Measurements from ENCODE around the gene CRIP2.

The CRIP2 gene

GRCh38 chr14:105471297-105471821 lies 3.3 kb upstream of the CRIP2 start:
- peaks cover 7% of the 10 kb centered on the region for H3K4me1 ChIP-seq
- H3K9me3 ChIP-seq (ENCODE audit: control insufficient read depth, low read length): no peaks in the 10 kb centered on the region
- no peaks in the 10 kb centered on the region for H3K79me2 ChIP-seq
- H3K4me3 ChIP-seq (ENCODE audit: low read depth, low read length): no peak overlapping the region
- H3K36me3 ChIP-seq (ENCODE audit: control insufficient read depth, insufficient read depth, low read length): no peaks in the 10 kb centered on the region
- H3K27ac ChIP-seq: no peak overlapping the region
- no peak overlapping the region for H2AFZ ChIP-seq
- TF ChIP-seq CTCF (IDR thresholded peaks at IDR 0.05): no peak
- no peak overlapping the region for H3K9ac ChIP-seq
- no peak overlapping the region for H3K4me2 ChIP-seq (ENCODE audit: low read length)
- H3K27me3 ChIP-seq (ENCODE audit: control insufficient read depth, insufficient read depth, low read length): no peaks in the 10 kb centered on the region

DNA sequence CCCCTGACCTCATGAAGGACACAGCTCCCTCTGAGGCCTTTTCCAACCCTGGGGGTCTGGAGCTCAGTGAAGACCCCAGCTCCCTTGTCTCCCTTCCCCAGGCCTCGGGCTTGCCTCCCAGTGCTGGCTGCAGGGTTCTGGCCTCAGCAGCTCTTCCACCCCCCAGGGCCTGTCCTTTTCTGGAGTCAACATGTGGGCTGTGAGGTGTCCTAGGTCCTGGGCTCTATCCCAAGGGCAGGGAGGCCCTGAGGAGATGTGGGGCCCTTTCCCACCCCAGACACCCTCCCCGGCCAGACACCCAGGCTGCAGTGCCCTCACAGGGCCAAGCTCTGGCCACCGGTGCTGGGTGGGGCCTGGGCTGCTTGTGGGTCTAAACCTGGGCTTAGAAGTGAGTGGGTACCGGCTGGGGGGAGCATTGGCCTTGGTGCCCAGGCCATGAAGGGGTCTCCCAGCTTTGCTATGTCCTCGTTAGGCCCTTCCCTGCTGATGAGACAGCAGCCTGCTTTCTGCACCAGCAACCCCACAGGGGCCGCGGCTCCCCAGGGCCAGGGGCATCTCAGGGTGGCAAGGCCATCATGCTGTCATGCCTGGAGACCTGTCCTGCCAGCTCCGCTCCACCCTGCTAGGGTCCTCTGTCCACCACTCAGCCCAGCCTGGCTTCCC lies 2.7 kb upstream of the CRIP2 start:
- Histone ChIP-seq H3K4me3 (ENCODE audit: low read depth, low read length) (no peak overlapping the region), H3K9me3 (ENCODE audit: control insufficient read depth, low read length) (no peaks in the 10 kb centered on the region), H3K79me2 (no peaks in the 10 kb centered on the region), H3K27me3 (ENCODE audit: control insufficient read depth, insufficient read depth, low read length) (no peaks in the 10 kb centered on the region), H3K9ac (no peak overlapping the region), H3K4me2 (ENCODE audit: low read length) (no peak overlapping the region), H2AFZ (no peak overlapping the region), H3K27ac (no peak overlapping the region), H3K4me1 (peaks cover 13% of the 10 kb centered on the region), H3K36me3 (ENCODE audit: control insufficient read depth, insufficient read depth, low read length) (no peaks in the 10 kb centered on the region)
- TF ChIP-seq CTCF (IDR thresholded peaks at IDR 0.05): no peak

DNA sequence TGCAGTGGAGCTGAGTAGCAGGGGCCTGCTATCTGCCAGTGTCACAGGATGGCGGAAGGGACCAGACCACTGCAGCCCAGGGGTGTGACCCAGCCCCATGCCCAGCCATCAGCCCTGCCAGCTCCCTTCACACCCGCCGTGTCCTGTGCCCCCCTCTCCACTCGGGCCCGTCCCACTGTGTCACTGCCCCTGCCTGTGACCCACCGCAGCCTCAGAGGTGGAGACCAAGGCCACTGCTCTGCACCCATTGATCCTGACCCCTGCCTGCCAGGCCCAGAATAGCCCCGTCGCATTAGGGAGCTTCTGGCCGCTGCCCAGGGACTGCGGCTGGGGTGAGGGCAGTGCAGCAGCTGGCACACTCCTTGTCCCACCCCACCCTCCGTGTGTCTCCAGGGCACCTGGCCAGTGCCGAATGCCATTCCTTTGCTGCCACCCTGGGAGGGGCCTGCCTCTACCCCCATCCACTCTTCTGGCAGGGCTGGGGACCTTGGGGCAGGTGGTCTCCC lies 2.1 kb upstream of the CRIP2 start:
- no peak for TF ChIP-seq CTCF (IDR thresholded peaks at IDR 0.05)
- Histone ChIP-seq H3K79me2 (no peaks in the 10 kb centered on the region), H3K9me3 (ENCODE audit: control insufficient read depth, low read length) (no peaks in the 10 kb centered on the region), H3K9ac (no peak overlapping the region), H3K4me3 (ENCODE audit: low read depth, low read length) (no peak overlapping the region), H3K4me2 (ENCODE audit: low read length) (no peak overlapping the region), H3K27ac (peak overlapping the region; percentile 44), H2AFZ (no peak overlapping the region), H3K27me3 (ENCODE audit: control insufficient read depth, insufficient read depth, low read length) (no peaks in the 10 kb centered on the region), H3K4me1 (peaks cover 14% of the 10 kb centered on the region), H3K36me3 (ENCODE audit: control insufficient read depth, insufficient read depth, low read length) (no peaks in the 10 kb centered on the region)

DNA sequence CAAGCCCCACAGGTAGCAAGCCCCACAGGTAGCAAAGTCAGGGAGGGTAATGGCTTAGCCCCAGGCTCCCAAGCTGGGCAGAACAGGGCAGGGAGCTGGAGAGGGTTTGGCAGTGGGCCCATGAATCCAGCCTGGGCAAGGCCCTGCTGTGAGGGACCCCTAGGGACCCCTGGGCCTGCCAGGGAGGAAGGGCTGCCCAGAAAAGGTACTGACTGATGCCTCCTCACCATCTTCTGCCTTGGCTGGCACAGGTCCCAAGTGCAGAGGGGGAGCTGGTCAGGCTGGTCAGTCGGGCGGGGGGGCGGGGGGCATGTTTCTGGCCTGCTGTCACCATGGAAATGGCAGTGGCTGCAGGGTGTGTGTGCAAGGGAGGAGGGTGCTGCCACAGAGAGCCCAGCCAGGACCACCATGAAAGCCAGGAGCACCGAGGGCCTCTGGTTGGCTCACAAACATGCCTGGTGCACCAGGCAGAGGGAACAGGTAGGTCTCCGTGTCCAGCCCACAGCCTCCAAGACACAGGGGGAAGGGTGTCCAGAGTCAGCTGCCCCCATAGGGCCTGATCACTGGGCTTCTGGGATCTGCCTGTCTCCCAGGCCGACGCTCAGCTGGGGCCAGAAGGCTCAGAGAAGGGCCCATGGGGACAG lies 1.5 kb upstream of the CRIP2 start:
- no peak for TF ChIP-seq CTCF (IDR thresholded peaks at IDR 0.05)
- peaks cover 14% of the 10 kb centered on the region for H3K4me1 ChIP-seq

More for the DNA sequence above, 1.5 kb upstream of the CRIP2 start:
- peak overlapping the region; percentile 83 for H3K4me2 ChIP-seq (ENCODE audit: low read length)
- H3K36me3 ChIP-seq (ENCODE audit: control insufficient read depth, insufficient read depth, low read length): no peaks in the 10 kb centered on the region
- H3K4me3 ChIP-seq (ENCODE audit: low read depth, low read length): no peak overlapping the region
- peak overlapping the region; percentile 81 for H3K27ac ChIP-seq
- no peaks in the 10 kb centered on the region for H3K79me2 ChIP-seq
- no peaks in the 10 kb centered on the region for H3K27me3 ChIP-seq (ENCODE audit: control insufficient read depth, insufficient read depth, low read length)
- H3K9me3 ChIP-seq (ENCODE audit: control insufficient read depth, low read length): no peaks in the 10 kb centered on the region
- H2AFZ ChIP-seq: peak overlapping the region; percentile 94
- H3K9ac ChIP-seq: no peak overlapping the region

Measured in parathyroid adenoma (tissue), 2 donors.